ENCODE measurements around the gene CUL9. TPM values are rescaled to one million over a fixed set of nuclear protein-coding genes. Genes with fewer than 3 reads are reported as not detected.

Gene CUL9
- polyA plus RNA-seq, 1 donor from 2014 or later = 65.0 TPM

- H2AFZ ChIP-seq (ENCODE audit: low read depth, low read length) = no peak overlapping the region
- H3K9ac ChIP-seq (ENCODE audit: low read length) = no peak overlapping the region
- no peak overlapping the region for H3K4me3 ChIP-seq (ENCODE audit: low read length)
- no peaks in the 10 kb centered on the region for H3K27me3 ChIP-seq (ENCODE audit: insufficient read depth, low read depth, low read length)
- no peak overlapping the region for H3K27ac ChIP-seq (ENCODE audit: low read length)
- no peaks in the 10 kb centered on the region for H3F3A ChIP-seq (ENCODE audit: insufficient read depth, low read length, poor library complexity, severe bottlenecking)
- H3K4me2 ChIP-seq (ENCODE audit: low read length) = no peak overlapping the region
- no peaks in the 10 kb centered on the region for H3K9me3 ChIP-seq (ENCODE audit: low read length)
- H3K9me2 ChIP-seq (ENCODE audit: insufficient read depth, low read length) = no peaks in the 10 kb centered on the region
- TF ChIP-seq REST (IDR thresholded peaks at IDR 0.05; ENCODE audit: borderline replicate concordance) (no peak), SMC3 (conservative IDR thresholded peaks at IDR 0.05; ENCODE audit: poor library complexity) (no peak), POLR2AphosphoS5 (IDR thresholded peaks at IDR 0.05) (no peak), RAD21 (conservative IDR thresholded peaks at IDR 0.05) (no peak), CTCF (IDR thresholded peaks at IDR 0.05; ENCODE audit: poor library complexity, severe bottlenecking) (no peak)
- no peaks in the 10 kb centered on the region for H3K79me2 ChIP-seq (replicated peaks; ENCODE audit: insufficient read depth, low read length)
- peaks cover 6% of the 10 kb centered on the region for H3K36me3 ChIP-seq (ENCODE audit: insufficient read depth, low read length)
- no peaks in the 10 kb centered on the region for H4K20me1 ChIP-seq (ENCODE audit: insufficient read depth)
These were observed 4.7 kb downstream of the CUL9 start for GRCh38 chr6:43186706-43187105.

- no peak overlapping the region for H3K9ac ChIP-seq (ENCODE audit: low read length)
- peaks cover 6% of the 10 kb centered on the region for H3K36me3 ChIP-seq (ENCODE audit: insufficient read depth, low read length)
These were observed 5.8 kb downstream of the CUL9 start for GRCh38 chr6:43187821-43188220.

More at GRCh38 chr6:43187821-43188220, 5.8 kb downstream of the CUL9 start:
- Histone ChIP-seq H2AFZ (ENCODE audit: low read depth, low read length) (no peak overlapping the region), H3K27ac (ENCODE audit: low read length) (no peak overlapping the region), H3F3A (ENCODE audit: insufficient read depth, low read length, poor library complexity, severe bottlenecking) (no peaks in the 10 kb centered on the region), H4K20me1 (ENCODE audit: insufficient read depth) (no peaks in the 10 kb centered on the region), H3K27me3 (ENCODE audit: insufficient read depth, low read depth, low read length) (no peaks in the 10 kb centered on the region), H3K4me2 (ENCODE audit: low read length) (no peak overlapping the region), H3K9me2 (ENCODE audit: insufficient read depth, low read length) (no peaks in the 10 kb centered on the region), H3K79me2 (replicated peaks; ENCODE audit: insufficient read depth, low read length) (no peaks in the 10 kb centered on the region), H3K4me3 (ENCODE audit: low read length) (no peak overlapping the region), H3K9me3 (ENCODE audit: low read length) (no peaks in the 10 kb centered on the region)
- TF ChIP-seq REST (IDR thresholded peaks at IDR 0.05; ENCODE audit: borderline replicate concordance) (no peak), RAD21 (conservative IDR thresholded peaks at IDR 0.05) (no peak), MXI1 (conservative IDR thresholded peaks at IDR 0.05; ENCODE audit: poor library complexity, severe bottlenecking) (no peak), TAF1 (IDR thresholded peaks at IDR 0.05; ENCODE audit: low read depth) (no peak), SMC3 (conservative IDR thresholded peaks at IDR 0.05; ENCODE audit: poor library complexity) (no peak), EP300 (conservative IDR thresholded peaks at IDR 0.05; ENCODE audit: poor library complexity, severe bottlenecking) (no peak)
